H9 (cell line): ENCODE measurements around the gene PXK. TPM values are rescaled to one million over a fixed set of nuclear protein-coding genes. Genes with fewer than 3 reads are reported as not detected.
A peak's percentile ranks its signal among the peaks of the same experiment; 100 is the strongest.

Source experiments
- DNase-seq: peaks from one replicate; pipeline ENCODE4 v3.0.0-alpha.2; 2017
- H2AFZ ChIP-seq: one replicate; pipeline ENCODE4 v1.6.1; 2013; ENCODE audit warnings: mild to moderate bottlenecking, low read length, control low read depth, moderate library complexity
- H2AK5ac ChIP-seq: 2 replicates; pipeline ENCODE4 v1.6.1; 2013; ENCODE audit warnings: low read length, control low read depth, mixed read lengths; ENCODE audit not compliant: insufficient read length
- H2BK120ac ChIP-seq: one replicate; pipeline ENCODE4 v1.6.1; 2013; ENCODE audit warnings: low read depth, mild to moderate bottlenecking, low read length, control low read depth, inconsistent platforms; ENCODE audit not compliant: poor library complexity, severe bottlenecking
- H2BK12ac ChIP-seq: 2 replicates; pipeline ENCODE4 v1.6.1; 2013; ENCODE audit warnings: low read length, control low read depth, mixed read lengths, low read depth; ENCODE audit not compliant: insufficient read length
- H2BK15ac ChIP-seq: 2 replicates; pipeline ENCODE4 v1.6.1; 2013; ENCODE audit warnings: low read depth, low read length, control low read depth
- H2BK20ac ChIP-seq: one replicate; pipeline ENCODE4 v1.6.1; 2013; ENCODE audit warnings: low read depth, mild to moderate bottlenecking, low read length, control low read depth, inconsistent platforms; ENCODE audit not compliant: poor library complexity, severe bottlenecking
- H2BK5ac ChIP-seq: 2 replicates; pipeline ENCODE4 v1.6.1; 2013; ENCODE audit warnings: low read length, control low read depth, mixed read lengths; ENCODE audit not compliant: insufficient read length
- H3K14ac ChIP-seq: 2 replicates; pipeline ENCODE4 v1.6.1; 2013; ENCODE audit warnings: low read length, control low read depth; ENCODE audit not compliant: insufficient read depth
- H3K18ac ChIP-seq: 2 replicates; pipeline ENCODE4 v1.6.1; 2013; ENCODE audit warnings: low read depth, mild to moderate bottlenecking, mixed read lengths, low read length, control low read depth; ENCODE audit not compliant: insufficient read length
- H3K23ac ChIP-seq: 2 replicates; pipeline ENCODE4 v1.6.1; 2013; ENCODE audit warnings: low read length, control low read depth, mixed read lengths, low read depth; ENCODE audit not compliant: insufficient read length
- H3K23me2 ChIP-seq: 2 replicates; pipeline ENCODE4 v1.6.1; 2013; ENCODE audit warnings: low read depth, mild to moderate bottlenecking, mixed read lengths, low read length, control low read depth; ENCODE audit not compliant: insufficient read length, poor library complexity, severe bottlenecking
- H3K27ac ChIP-seq: 2 replicates; pipeline ENCODE4 v1.5.1; 2013; ENCODE audit warnings: low read length, control low read depth, mixed read lengths, low read depth; ENCODE audit not compliant: insufficient read length
- H3K27me3 ChIP-seq: 2 replicates; pipeline ENCODE4 v1.6.1; 2013; ENCODE audit warnings: low read length, control low read depth, inconsistent platforms; ENCODE audit not compliant: insufficient read depth
- H3K4ac ChIP-seq: 2 replicates; pipeline ENCODE4 v1.6.1; 2013; ENCODE audit warnings: low read depth, mild to moderate bottlenecking, control low read depth, inconsistent platforms, low read length, moderate library complexity
- H3K4me1 ChIP-seq: 2 replicates; pipeline ENCODE4 v1.6.1; 2013; ENCODE audit warnings: low read length, control low read depth, inconsistent platforms; ENCODE audit not compliant: insufficient read depth
- H3K4me2 ChIP-seq: 2 replicates; pipeline ENCODE4 v1.6.1; 2013; ENCODE audit warnings: low read length, control low read depth, mixed read lengths; ENCODE audit not compliant: insufficient read length, insufficient read depth
- H3K56ac ChIP-seq: 2 replicates; pipeline ENCODE4 v1.6.1; 2013; ENCODE audit warnings: low read depth, mild to moderate bottlenecking, mixed read lengths, low read length, control low read depth; ENCODE audit not compliant: insufficient read length
- H3K79me1 ChIP-seq: 2 replicates; pipeline ENCODE4 v1.6.1; 2013; ENCODE audit warnings: low read depth, mild to moderate bottlenecking, moderate library complexity, low read length, control low read depth, inconsistent platforms; ENCODE audit not compliant: insufficient read depth, poor library complexity, severe bottlenecking
- H3K79me2 ChIP-seq: 2 replicates; pipeline ENCODE4 v1.6.1; 2013; ENCODE audit warnings: low read length, control low read depth, inconsistent platforms; ENCODE audit not compliant: insufficient read depth
- H3K9ac ChIP-seq: 2 replicates; pipeline ENCODE4 v1.6.1; 2013; ENCODE audit warnings: low read length, control low read depth, mixed read lengths; ENCODE audit not compliant: insufficient read length; ENCODE audit errors: extremely low read depth
- H3K9me3 ChIP-seq: one replicate; pipeline ENCODE4 v1.6.1; 2013; ENCODE audit warnings: low read depth, low read length, inconsistent platforms; ENCODE audit not compliant: control insufficient read depth
- H3T11ph ChIP-seq: one replicate; pipeline ENCODE4 v1.6.1; 2013; ENCODE audit warnings: mild to moderate bottlenecking, low read length, control low read depth, inconsistent platforms
- H4K20me1 ChIP-seq: one replicate; pipeline ENCODE4 v1.6.1; 2013; ENCODE audit not compliant: control insufficient read depth, insufficient read length, insufficient read depth
- H4K5ac ChIP-seq: 2 replicates; pipeline ENCODE4 v1.6.1; 2013; ENCODE audit warnings: low read depth, mild to moderate bottlenecking, mixed read lengths, low read length, control low read depth; ENCODE audit not compliant: insufficient read length
- H4K8ac ChIP-seq: replicated peaks from 2 replicates; pipeline ENCODE4 v1.6.1; 2013; ENCODE audit warnings: low read length, control low read depth, mixed read lengths, low read depth; ENCODE audit not compliant: insufficient read length
- H4K91ac ChIP-seq: 2 replicates; pipeline ENCODE4 v1.6.1; 2013; ENCODE audit warnings: low read depth, mild to moderate bottlenecking, moderate library complexity, mixed read lengths, low read length, control low read depth; ENCODE audit not compliant: insufficient read length
- H3K27ac Mint-ChIP-seq, 3 experiments: 2 replicates in 2 of 3; 3 replicates in 1 of 3; pipeline ENCODE4 v1.8.0; 2020 to 2021; ENCODE audit warnings: mixed read lengths in 3 of 3, mild to moderate bottlenecking in 1 of 3, moderate library complexity in 1 of 3
- H3K27me3 Mint-ChIP-seq: 2 replicates; pipeline ENCODE4 v1.8.0; 2021; ENCODE audit warnings: low read depth, mild to moderate bottlenecking, moderate library complexity, mixed read lengths
- H3K36me3 Mint-ChIP-seq, 3 experiments: 2 replicates in 2 of 3; 3 replicates in 1 of 3; pipeline ENCODE4 v1.8.0; 2020 to 2021; ENCODE audit warnings: low read depth in 3 of 3, mixed read lengths in 3 of 3; ENCODE audit not compliant: insufficient read depth in 1 of 3
- H3K4me1 Mint-ChIP-seq, 2 experiments: 2 replicates each; pipeline ENCODE4 v1.8.0; 2020; ENCODE audit warnings: mixed read lengths in 2 of 2
- H3K4me3 Mint-ChIP-seq, 2 experiments: 2 replicates in 1 of 2; 3 replicates in 1 of 2; pipeline ENCODE4 v1.8.0; 2020 to 2021; ENCODE audit warnings: mild to moderate bottlenecking in 2 of 2, mixed read lengths in 2 of 2, moderate library complexity in 1 of 2
- H3K9me3 Mint-ChIP-seq, 2 experiments: 2 replicates in 1 of 2; 3 replicates in 1 of 2; pipeline ENCODE4 v1.8.0; 2020; ENCODE audit warnings: mild to moderate bottlenecking in 2 of 2, mixed read lengths in 2 of 2, moderate library complexity in 1 of 2
- CTCF ChIP-seq: fragments of 200-600 bp; sonication (generic); conservative IDR thresholded peaks from 3 replicates; pipeline ENCODE4 v1.8.0; 2021; ENCODE audit warnings: antibody characterized with exemption, mild to moderate bottlenecking
- WGBS: extraction: QIAGEN DNeasy Blood & Tissue Kit; methylation state at CpG from one replicate; pipeline ENCODE4 v1.1.7; 2013; ENCODE audit warnings: missing lambda C conversion rate, low lambda C conversion rate, mixed read lengths; ENCODE audit not compliant: insufficient read length; ENCODE audit errors: extremely low coverage; 5-methylcytosine and 5-hydroxymethylcytosine counted together
- total RNA-seq: library from RNA; stranded (reverse); gene quantifications from 2 replicates; pipeline ENCODE4 v1.2.1, GENCODE V29; 2021

PXK gene
- total RNA-seq, 1 experiment from 2014 or later = 3.3 TPM

- no peak overlapping the region for H2AFZ ChIP-seq
- no peak overlapping the region for H3K14ac ChIP-seq
- no peaks in the 10 kb centered on the region for H3K79me1 ChIP-seq
- no peak overlapping the region for H4K5ac ChIP-seq
- no peak overlapping the region for H3T11ph ChIP-seq
- Mint-ChIP-seq H3K4me1 (peaks cover 10 to 23% of the 10 kb centered on the region in 2 experiments), H3K27ac (no peak overlapping the region), H3K27me3 (peaks cover 39% of the 10 kb centered on the region), H3K36me3 (no peaks in the 10 kb centered on the region), H3K9me3 (no peaks in the 10 kb centered on the region), H3K4me3 (peak overlapping the region; percentile 82 to 98)
- no peak overlapping the region for H4K8ac ChIP-seq
- no peak overlapping the region for H3K23ac ChIP-seq
- no peaks in the 10 kb centered on the region for H3K9me3 ChIP-seq
- H2AK5ac ChIP-seq = no peak overlapping the region
- H2BK120ac ChIP-seq = no peak overlapping the region
- no peak overlapping the region for H3K27ac ChIP-seq
- H2BK15ac ChIP-seq = no peak overlapping the region
- no peak overlapping the region for H2BK12ac ChIP-seq
- no peaks in the 10 kb centered on the region; the same call in 1 of the 2 replicates for H3K27me3 ChIP-seq
- H3K4ac ChIP-seq = no peak overlapping the region
- H3K9ac ChIP-seq = no peak overlapping the region
- no peak for TF ChIP-seq CTCF
- H3K79me2 ChIP-seq = no peaks in the 10 kb centered on the region
- no peak overlapping the region for H3K56ac ChIP-seq
- WGBS = no CpG with 5 or more reads among the region's 4 CpGs
- no peak overlapping the region for H4K91ac ChIP-seq
- no peaks in the 10 kb centered on the region; the same call in 1 of the 2 replicates for H3K4me1 ChIP-seq
- H3K4me2 ChIP-seq = peak overlapping the region; percentile 81
- no peak overlapping the region for H2BK5ac ChIP-seq
- no peaks in the 10 kb centered on the region for H4K20me1 ChIP-seq
- no peak overlapping the region for H3K18ac ChIP-seq
- H2BK20ac ChIP-seq = no peak overlapping the region
- peaks cover 4% of the 10 kb centered on the region for H3K23me2 ChIP-seq
- no peak for DNase-seq
Measured at GRCh38 chr3:58334013-58334321, 1.3 kb downstream of the PXK start.
